ENCODE data around the gene SAMD8. TPM values are rescaled to one million over a fixed set of nuclear protein-coding genes. Genes with fewer than 3 reads are reported as not detected.
"Not testable (repeated sequence)": the region's sequence is repeated elsewhere in the genome, so short reads cannot be mapped to it uniquely, and the experiment has no call there.

The SAMD8 gene
- total RNA-seq, 1 donor from 2014 or later = 24.6 TPM

- peaks cover 76% of the 10 kb centered on the region for H3K4me1 ChIP-seq
- H3K9me3 ChIP-seq (replicated peaks) = no peaks in the 10 kb centered on the region
- no peak overlapping the region for H3K4me3 ChIP-seq
- no peak overlapping the region for H3K27ac ChIP-seq (replicated peaks)
- intact Hi-C loops (cut with micrococcal nuclease) = no loop called here
- TF ChIP-seq CTCF (IDR thresholded peaks at IDR 0.05; ENCODE audit: borderline replicate concordance) = no peak
- no peak for DNase-seq
- H3K27me3 ChIP-seq (ENCODE audit: low read depth) = no peaks in the 10 kb centered on the region
- peaks cover 9% of the 10 kb centered on the region for H3K36me3 ChIP-seq
Measured at GRCh38 chr10:75129537-75129936, 18.1 kb downstream of the SAMD8 start.

- H3K27me3 ChIP-seq (ENCODE audit: low read depth); DNase-seq; H3K27ac ChIP-seq (replicated peaks); intact Hi-C loops (cut with micrococcal nuclease); H3K4me3 ChIP-seq; H3K9me3 ChIP-seq (replicated peaks); H3K36me3 ChIP-seq: not testable (repeated sequence)
- peaks cover 65% of the 10 kb centered on the region for H3K4me1 ChIP-seq
Measured at GRCh38 chr10:75133701-75134100, 22.2 kb downstream of the SAMD8 start.

- no peak overlapping the region for H3K4me3 ChIP-seq
- DNase-seq = no peak
- peaks cover 40% of the 10 kb centered on the region for H3K4me1 ChIP-seq
- no peak for TF ChIP-seq CTCF (IDR thresholded peaks at IDR 0.05; ENCODE audit: borderline replicate concordance)
- intact Hi-C loops (cut with micrococcal nuclease) = no loop called here
- H3K36me3 ChIP-seq = no peaks in the 10 kb centered on the region
- no peaks in the 10 kb centered on the region for H3K27me3 ChIP-seq (ENCODE audit: low read depth)
- H3K9me3 ChIP-seq (replicated peaks) = no peaks in the 10 kb centered on the region
- H3K27ac ChIP-seq (replicated peaks) = no peak overlapping the region
Measured at GRCh38 chr10:75136346-75136745, 24.9 kb downstream of the SAMD8 start.

GRCh38 chr10:75137533-75138438 lies 26.3 kb downstream of the SAMD8 start:
- no peaks in the 10 kb centered on the region for H3K9me3 ChIP-seq (replicated peaks)
- H3K4me1 ChIP-seq = peaks cover 29% of the 10 kb centered on the region
- H3K36me3 ChIP-seq = no peaks in the 10 kb centered on the region
- H3K27me3 ChIP-seq (ENCODE audit: low read depth) = no peaks in the 10 kb centered on the region
- no peak for TF ChIP-seq CTCF (IDR thresholded peaks at IDR 0.05; ENCODE audit: borderline replicate concordance)
- DNase-seq = no peak
- intact Hi-C loops (cut with micrococcal nuclease) = no loop called here
- peak overlapping the region; percentile 17 for H3K27ac ChIP-seq (replicated peaks)
- H3K4me3 ChIP-seq = no peak overlapping the region

GRCh38 chr10:75140246-75140645 lies 28.8 kb downstream of the SAMD8 start:
- Histone ChIP-seq H3K9me3 (replicated peaks) (no peaks in the 10 kb centered on the region), H3K4me1 (peaks cover 51% of the 10 kb centered on the region), H3K4me3 (no peak overlapping the region), H3K36me3 (no peaks in the 10 kb centered on the region), H3K27me3 (ENCODE audit: low read depth) (no peaks in the 10 kb centered on the region), H3K27ac (replicated peaks) (no peak overlapping the region)
- no peak for TF ChIP-seq CTCF (IDR thresholded peaks at IDR 0.05; ENCODE audit: borderline replicate concordance)
- DNase-seq = no peak
- intact Hi-C loops (cut with micrococcal nuclease) = no loop called here

- H3K27ac ChIP-seq (replicated peaks) = peak overlapping the region; percentile 4
Measured at GRCh38 chr10:75143353-75143752, 31.9 kb downstream of the SAMD8 start.

More at GRCh38 chr10:75143353-75143752, 31.9 kb downstream of the SAMD8 start:
- H3K9me3 ChIP-seq (replicated peaks) = no peaks in the 10 kb centered on the region
- no peak overlapping the region for H3K4me3 ChIP-seq
- H3K4me1 ChIP-seq = peaks cover 52% of the 10 kb centered on the region
- DNase-seq = no peak
- H3K27me3 ChIP-seq (ENCODE audit: low read depth) = no peaks in the 10 kb centered on the region
- no peak for TF ChIP-seq CTCF (IDR thresholded peaks at IDR 0.05; ENCODE audit: borderline replicate concordance)
- intact Hi-C loops (cut with micrococcal nuclease) = no loop called here
- no peaks in the 10 kb centered on the region for H3K36me3 ChIP-seq
